ENCODE measurements around the gene ANKRD12.

DNA sequence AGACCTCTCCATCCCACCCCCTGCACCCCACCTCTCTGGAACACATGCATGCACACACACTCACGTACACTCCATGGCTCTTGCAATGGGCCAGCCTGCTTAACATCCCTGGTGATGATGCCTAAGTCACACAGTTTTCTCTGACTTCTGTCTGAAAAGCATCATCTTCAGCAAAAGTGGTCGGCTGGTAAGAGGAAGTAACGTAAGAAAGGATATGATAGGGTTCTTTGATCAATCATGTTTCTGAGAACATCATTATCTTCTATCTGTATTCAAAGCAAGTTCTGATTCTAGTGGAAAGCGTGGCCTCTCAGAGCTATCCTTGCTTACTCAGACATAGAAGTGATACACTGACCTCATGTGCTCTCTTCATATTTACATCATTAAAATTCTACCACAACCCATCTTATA is 45.5 kb upstream of the ANKRD12 start:
- no peak for TF ChIP-seq POLR2A (IDR thresholded peaks at IDR 0.05)
- TF ChIP-seq, protein P1, sequence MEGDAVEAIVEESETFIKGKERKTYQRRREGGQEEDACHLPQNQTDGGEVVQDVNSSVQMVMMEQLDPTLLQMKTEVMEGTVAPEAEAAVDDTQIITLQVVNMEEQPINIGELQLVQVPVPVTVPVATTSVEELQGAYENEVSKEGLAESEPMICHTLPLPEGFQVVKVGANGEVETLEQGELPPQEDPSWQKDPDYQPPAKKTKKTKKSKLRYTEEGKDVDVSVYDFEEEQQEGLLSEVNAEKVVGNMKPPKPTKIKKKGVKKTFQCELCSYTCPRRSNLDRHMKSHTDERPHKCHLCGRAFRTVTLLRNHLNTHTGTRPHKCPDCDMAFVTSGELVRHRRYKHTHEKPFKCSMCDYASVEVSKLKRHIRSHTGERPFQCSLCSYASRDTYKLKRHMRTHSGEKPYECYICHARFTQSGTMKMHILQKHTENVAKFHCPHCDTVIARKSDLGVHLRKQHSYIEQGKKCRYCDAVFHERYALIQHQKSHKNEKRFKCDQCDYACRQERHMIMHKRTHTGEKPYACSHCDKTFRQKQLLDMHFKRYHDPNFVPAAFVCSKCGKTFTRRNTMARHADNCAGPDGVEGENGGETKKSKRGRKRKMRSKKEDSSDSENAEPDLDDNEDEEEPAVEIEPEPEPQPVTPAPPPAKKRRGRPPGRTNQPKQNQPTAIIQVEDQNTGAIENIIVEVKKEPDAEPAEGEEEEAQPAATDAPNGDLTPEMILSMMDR (IDR thresholded peaks at IDR 0.05) = no peak
- no peak for TF ChIP-seq POLR2AphosphoS5 (IDR thresholded peaks at IDR 0.05)

Data from breast epithelium (tissue), 3 donors.